Hepatic stellate cell (primary cell): ENCODE measurements around the gene E2F4.

ENCODE experiments used
- DNase-seq: peaks from one replicate; pipeline ENCODE4 v3.0.0; 2011; ENCODE audit warnings: low spot score

E2F4 gene

DNA sequence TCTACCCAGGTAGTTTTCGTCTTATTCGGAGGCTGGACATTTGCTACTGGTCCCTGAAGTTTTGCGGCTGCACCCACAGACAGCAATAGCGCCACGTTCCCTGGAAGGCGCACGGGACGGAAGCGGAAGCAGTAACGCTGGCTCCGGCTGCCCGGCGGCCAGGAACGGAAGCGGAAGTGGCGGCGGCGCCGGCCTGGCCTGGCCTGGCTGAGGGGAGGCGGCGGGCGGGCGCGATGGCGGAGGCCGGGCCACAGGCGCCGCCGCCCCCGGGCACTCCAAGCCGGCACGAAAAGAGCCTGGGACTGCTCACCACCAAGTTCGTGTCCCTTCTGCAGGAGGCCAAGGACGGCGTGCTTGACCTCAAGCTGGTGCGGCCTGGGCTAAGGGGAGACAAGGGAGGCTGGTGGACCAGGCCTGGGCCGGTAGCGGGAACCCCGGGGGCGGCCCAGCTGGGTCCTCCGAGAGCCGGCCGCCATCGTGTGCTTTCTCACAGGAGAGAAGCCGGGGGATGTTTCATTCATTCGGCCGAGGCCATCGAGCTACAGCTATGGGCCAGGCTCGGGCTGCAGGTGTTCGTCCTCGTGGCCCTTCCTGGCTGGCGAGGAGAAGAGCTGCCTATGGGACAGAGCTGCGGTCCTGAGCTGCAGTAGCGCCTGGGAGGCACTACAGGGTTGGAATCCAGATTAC is at the start of gene E2F4:
Gene E2F4 (plus strand): TSS at position 161 of the 687 bp plus-strand sequence. CDS start 73 bp downstream, at position 234.
- peak; percentile 94 for DNase-seq

GRCh38 chr16:67142342-67142741 is 49.6 kb upstream of the E2F4 start:
- DNase-seq, result no peak

GRCh38 chr16:67144943-67145342 is 47.0 kb upstream of the E2F4 start:
- no peak for DNase-seq

- DNase-seq, result no peak
Measured at GRCh38 chr16:67145746-67146145, 46.2 kb upstream of the E2F4 start.

GRCh38 chr16:67146523-67147357 is 45.2 kb upstream of the E2F4 start:
- no peak for DNase-seq

- no peak for DNase-seq
Measured at GRCh38 chr16:67147437-67148140, 44.4 kb upstream of the E2F4 start.

DNA sequence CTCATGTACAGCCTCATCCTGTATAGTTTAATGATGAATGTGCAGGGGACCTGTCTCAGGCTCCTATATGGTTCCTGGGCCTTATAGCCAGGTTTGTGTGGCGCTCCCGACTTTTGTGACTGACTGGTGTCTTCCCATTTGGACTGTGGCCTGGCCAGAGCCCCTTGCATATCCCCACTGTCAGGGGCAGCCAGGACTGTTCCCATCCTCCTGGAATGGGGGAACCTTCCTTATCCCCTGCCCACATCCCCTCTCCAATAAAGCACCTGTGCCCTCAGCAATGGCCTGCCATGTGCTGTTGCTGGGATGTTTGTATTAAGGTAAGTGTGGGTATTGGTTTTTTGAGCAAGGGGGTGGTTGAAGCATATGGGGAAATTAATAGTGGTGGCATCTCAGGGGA is 43.7 kb upstream of the E2F4 start:
- no peak for DNase-seq

DNA sequence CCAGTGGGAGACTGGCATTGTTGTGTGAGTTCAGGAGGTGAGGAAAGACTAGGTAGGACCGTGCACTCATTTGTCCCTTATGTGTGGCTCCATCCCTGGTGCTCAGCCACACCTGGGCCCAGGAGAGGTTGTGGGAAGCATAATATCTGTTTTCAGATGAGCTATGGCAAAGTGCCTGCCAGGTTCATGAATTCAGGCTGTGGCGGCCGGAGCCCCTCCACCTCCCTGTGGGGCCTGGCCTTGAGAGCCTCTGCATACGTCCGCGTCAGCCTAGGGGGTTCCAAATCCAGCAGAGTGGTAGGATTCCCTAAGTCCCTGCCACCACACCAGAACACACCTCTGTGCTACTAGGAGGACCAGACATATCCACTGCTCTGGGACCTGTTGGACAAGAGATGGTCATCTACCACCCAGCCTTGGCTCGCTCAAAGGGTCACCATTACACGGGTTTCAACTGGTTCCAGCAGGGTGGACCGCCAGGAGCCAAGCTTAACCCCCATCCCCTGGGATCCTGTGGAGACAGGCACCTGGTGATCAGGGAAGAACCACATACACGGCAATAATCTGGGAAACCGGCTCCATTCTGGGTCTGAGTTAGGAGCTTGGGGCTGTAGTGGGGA is 43.2 kb upstream of the E2F4 start:
- no peak for DNase-seq

DNA sequence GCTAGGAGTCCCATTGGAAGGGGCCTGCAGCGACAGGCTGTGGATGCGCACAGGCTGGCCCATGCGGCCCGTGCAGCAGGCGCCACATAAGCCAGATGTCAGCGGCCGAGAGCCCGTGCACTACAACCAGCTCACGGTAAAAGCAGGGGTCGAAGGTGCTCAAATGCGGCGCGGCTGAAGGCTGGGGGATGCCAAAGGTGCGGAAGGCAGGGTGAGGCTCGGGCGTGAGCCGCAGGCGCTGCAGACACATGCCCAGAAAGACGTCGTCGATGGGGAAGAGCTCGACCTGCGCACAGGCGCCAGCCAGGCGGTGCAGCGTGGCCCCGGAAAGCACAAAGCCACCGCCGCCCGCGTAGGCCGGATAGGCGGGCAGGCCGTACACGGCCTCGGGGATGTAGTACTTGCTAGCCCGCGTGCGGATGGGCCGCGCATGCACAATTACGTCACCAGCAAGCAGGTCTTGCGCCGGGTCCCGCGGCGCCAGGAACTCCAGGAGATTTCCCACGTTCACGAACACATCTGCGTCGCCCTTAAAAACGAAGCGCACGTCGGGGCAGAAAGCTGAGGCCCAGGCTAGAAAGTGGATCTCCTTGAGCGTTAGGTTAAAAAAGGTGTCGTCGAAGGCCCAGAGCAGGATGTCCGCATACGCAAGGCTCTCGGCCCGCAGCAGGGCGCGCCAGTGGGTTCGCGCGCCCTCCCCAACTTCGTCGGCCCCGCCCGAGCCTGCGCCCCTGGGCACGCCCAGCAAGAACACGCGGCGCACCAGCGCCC is 42.5 kb upstream of the E2F4 start:
- no peak for DNase-seq

DNA sequence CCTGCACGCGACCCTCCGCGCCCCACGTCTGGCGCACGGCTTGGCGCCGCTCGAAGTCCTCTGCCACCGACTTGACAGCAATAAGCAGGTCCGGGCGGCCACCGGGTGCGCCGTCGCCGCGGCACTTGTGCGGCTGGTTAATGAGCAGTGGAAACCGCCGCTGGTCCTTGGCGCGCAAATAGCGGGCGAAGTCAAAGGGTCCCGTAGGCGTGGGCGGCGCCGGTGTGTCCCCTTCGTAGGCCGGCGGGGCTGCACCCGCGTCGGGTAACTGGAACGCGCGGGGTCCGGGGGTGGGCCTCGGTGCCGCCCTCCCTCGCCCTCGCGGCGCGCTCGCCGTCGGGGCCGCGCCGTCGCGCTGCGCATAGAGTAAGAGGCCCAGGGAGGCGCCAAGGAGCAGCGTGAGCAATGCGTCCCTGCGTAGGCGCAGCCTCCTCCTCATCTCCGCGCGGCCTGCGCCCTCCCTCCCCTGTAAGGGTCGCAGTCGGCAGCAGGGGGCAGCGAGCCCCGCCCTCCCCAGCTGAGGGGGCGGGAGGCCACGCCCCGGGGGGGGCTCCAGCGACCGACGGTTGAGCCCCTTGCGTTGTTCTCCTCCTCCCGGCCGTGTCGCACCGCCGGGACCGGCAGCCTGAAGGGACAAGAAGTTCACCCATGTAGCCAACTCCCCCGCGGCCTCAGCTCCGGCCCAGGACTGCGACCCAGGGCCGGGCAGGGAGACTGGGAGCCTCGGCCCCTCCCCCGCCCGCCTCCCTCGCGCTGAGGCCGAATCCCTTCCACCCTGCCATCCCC is 41.7 kb upstream of the E2F4 start:
- DNase-seq, result peak; percentile 73

DNA sequence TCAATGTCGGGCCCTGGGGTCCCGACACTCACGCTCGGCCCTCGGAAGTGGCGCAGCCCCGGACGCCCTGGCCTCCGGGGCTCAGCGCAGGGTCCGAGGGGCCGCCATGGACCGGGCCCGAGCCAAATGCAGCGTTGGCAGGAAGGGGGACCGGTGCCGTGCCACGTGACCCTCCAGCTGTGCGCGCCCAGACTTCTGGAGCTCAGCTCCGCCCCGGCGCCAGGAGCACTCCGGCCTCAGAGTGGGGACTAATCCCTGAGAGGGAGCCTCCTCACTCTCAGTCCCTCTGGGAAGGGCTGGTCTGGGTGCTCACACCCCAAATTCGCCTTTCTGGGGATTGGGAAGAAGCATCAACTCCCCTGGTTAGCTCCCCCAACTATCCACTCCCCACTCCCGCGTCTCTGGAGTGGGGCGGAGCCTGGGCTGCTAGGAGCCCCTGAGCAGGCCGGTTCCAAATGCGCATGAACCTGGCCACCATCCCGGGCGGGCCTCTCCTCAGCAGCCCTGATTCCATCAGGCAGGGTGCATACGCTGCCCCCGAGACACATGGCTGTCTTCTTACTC is 41.0 kb upstream of the E2F4 start, which contains the start of gene B3GNT9:
Gene B3GNT9 (minus strand): TSS at position 166 of the 564 bp plus-strand sequence. CDS start 513 bp downstream, outside the sequence.
- peak; percentile 92 for DNase-seq

DNA sequence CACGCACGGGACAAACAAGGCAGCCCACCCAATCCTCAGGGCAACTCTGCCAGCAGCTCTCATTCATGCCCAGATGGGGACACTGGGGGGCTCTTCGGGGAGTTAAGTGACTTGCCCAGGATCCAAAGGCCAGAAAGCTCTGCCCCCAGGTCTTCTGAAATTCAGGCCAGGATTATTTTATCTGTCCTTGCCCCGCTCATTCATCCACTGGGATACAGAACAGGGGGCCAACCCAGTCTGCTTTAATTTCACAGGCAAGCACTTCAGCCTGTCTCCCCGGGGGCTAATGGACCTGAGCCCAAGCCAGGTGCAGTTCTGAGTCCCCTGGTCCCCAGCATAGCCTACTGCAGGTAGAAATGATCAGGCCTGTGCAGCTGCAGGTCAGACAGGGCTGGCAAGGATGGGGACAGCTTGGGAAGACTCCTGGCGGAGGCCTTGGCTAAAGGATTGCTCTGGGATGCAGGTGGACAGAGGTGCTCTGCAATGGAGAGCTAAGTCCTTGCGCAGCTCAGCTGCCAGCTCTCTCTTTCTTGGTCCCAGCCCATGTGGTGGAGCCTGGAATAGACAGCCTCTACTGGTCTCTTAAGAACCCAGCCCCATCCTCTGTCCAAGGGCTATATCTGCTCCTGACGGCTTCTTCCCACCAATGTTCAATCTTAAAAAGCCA is 40.4 kb upstream of the E2F4 start:
- no peak for DNase-seq

DNA sequence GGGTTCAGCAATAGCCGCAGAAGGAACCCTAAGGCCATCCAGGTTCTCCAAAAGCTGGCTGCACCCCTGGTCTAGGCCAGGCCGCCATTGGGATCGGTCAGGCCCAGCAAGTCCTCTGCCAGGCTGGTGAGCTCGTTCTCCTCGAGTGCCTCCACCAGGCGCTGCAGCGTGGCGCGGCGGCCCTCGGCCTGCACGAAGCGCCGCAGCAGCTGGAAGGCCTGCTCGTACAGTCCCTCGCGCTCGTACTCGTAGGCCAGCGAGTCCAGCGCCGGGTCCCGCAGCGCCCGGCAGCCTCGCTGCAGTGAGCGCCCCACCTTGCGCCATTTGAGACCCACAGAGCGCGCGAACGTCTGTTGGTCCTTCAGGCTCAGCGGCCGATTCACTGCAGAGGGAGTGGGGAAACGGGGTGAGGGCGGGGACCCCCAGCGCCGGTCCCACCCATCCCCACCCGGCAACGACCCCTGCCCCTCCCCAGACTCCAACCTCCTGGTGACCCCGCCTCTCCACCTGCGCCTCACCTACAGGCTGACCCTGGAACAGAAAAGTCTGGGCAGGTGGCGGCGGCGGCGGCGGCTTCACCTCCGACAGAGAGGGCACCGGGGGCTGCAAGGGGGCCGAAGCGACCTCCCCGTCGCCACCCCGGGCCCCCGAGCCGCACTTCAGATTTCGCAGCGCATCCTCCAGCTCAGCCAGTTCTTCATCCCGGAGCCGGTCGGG is 37.2 kb upstream of the E2F4 start:
- no peak for DNase-seq

GRCh38 chr16:67155295-67156142 is 36.4 kb upstream of the E2F4 start:
- DNase-seq, result peak; percentile 92

GRCh38 chr16:67156143-67156844 is 35.7 kb upstream of the E2F4 start:
- no peak for DNase-seq

- no peak for DNase-seq
Measured at GRCh38 chr16:67157106-67157748, 34.7 kb upstream of the E2F4 start.
